ENCODE results near the gene KNG1. TPM values are rescaled to one million over a fixed set of nuclear protein-coding genes. Genes with fewer than 3 reads are reported as not detected.
"Not testable (repeated sequence)": the region's sequence is repeated elsewhere in the genome, so short reads cannot be mapped to it uniquely, and the experiment has no call there.

KNG1 gene
- total and polyA plus RNA-seq, 4 experiments from 2014 or later, result not detected

GRCh38 chr3:186693843-186694242, 23.3 kb upstream of the KNG1 start:
- Histone ChIP-seq H3K9me3 (ENCODE audit: control insufficient read depth in 1 of 2, low read length in 2 of 2) (no peaks in the 10 kb centered on the region), H3K27me3 (ENCODE audit: insufficient read depth, low read length) (no peaks in the 10 kb centered on the region), H3K4me3 (ENCODE audit: low read length in 2 of 2) (no peak overlapping the region), H3K36me3 (ENCODE audit: insufficient read depth, low read length) (no peaks in the 10 kb centered on the region), H3K27ac (ENCODE audit: low read depth, low read length) (no peak overlapping the region), H3K4me1 (ENCODE audit: insufficient read depth, low read length) (no peaks in the 10 kb centered on the region)
- CTCF ChIA-PET (ENCODE audit: partially characterized antibody), result interaction anchor here (1.1 kb wide), 1 partner anchor 12 kb away, joined by 3 read pairs; no protein-coding TSS in a partner anchor
- Mint-ChIP-seq H3K27ac (no peak overlapping the region), H3K4me3 (no peak overlapping the region), H3K36me3 (no peaks in the 10 kb centered on the region), H3K4me1 (peaks cover 0 to 3% (median 0%) of the 10 kb centered on the region in 4 donors), H3K27me3 (peaks cover 15 to 19% of the 10 kb centered on the region in 2 donors), H3K9me3 (peaks cover 0 to 2% (median 0%) of the 10 kb centered on the region in 8 donors)
- intact Hi-C loops (cut with micrococcal nuclease), result no loop called here
- no peak for DNase-seq
- POLR2A ChIA-PET (ENCODE audit: partially characterized antibody), result no interaction called here

GRCh38 chr3:186694288-186695032, 22.7 kb upstream of the KNG1 start:
- Histone ChIP-seq H3K4me1 (ENCODE audit: insufficient read depth, low read length) (no peaks in the 10 kb centered on the region), H3K4me3 (ENCODE audit: low read length in 2 of 2) (no peak overlapping the region), H3K27ac (ENCODE audit: low read depth, low read length) (no peak overlapping the region), H3K9me3 (ENCODE audit: control insufficient read depth in 1 of 2, low read length in 2 of 2) (no peaks in the 10 kb centered on the region), H3K36me3 (ENCODE audit: insufficient read depth, low read length) (no peaks in the 10 kb centered on the region), H3K27me3 (ENCODE audit: insufficient read depth, low read length) (no peaks in the 10 kb centered on the region)
- Mint-ChIP-seq H3K27me3 (peaks cover 14 to 19% of the 10 kb centered on the region in 2 donors), H3K9me3 (peaks cover 0 to 2% (median 0%) of the 10 kb centered on the region in 8 donors), H3K27ac (no peak overlapping the region), H3K36me3 (no peaks in the 10 kb centered on the region), H3K4me1 (peaks cover 0 to 3% (median 0%) of the 10 kb centered on the region in 4 donors), H3K4me3 (no peak overlapping the region)
- no peak for DNase-seq
- intact Hi-C loops (cut with micrococcal nuclease), result no loop called here
- CTCF ChIA-PET (ENCODE audit: partially characterized antibody), result interaction anchor here (1.1 kb wide), 1 partner anchor 12 kb away, joined by 3 read pairs; no protein-coding TSS in a partner anchor
- POLR2A ChIA-PET (ENCODE audit: partially characterized antibody), result no interaction called here

GRCh38 chr3:186696522-186696921, 20.6 kb upstream of the KNG1 start:
- Histone ChIP-seq H3K36me3 (ENCODE audit: insufficient read depth, low read length) (no peaks in the 10 kb centered on the region), H3K27ac (ENCODE audit: low read depth, low read length) (no peak overlapping the region), H3K4me1 (ENCODE audit: insufficient read depth, low read length) (no peaks in the 10 kb centered on the region), H3K4me3 (ENCODE audit: low read length in 2 of 2) (no peak overlapping the region), H3K9me3 (ENCODE audit: control insufficient read depth in 1 of 2, low read length in 2 of 2) (no peaks in the 10 kb centered on the region), H3K27me3 (ENCODE audit: insufficient read depth, low read length) (no peaks in the 10 kb centered on the region)
- no peaks in the 10 kb centered on the region for H3K36me3 Mint-ChIP-seq
- ChIA-PET CTCF (ENCODE audit: partially characterized antibody) (interaction anchor here (1.3 kb wide), 1 partner anchor 125 kb away, joined by 4 read pairs; no protein-coding TSS in a partner anchor), POLR2A (ENCODE audit: partially characterized antibody) (no interaction called here)
- H3K9me3 Mint-ChIP-seq, result peaks cover 0 to 2% (median 0%) of the 10 kb centered on the region in 8 donors
- H3K27me3 Mint-ChIP-seq, result peaks cover 9 to 13% of the 10 kb centered on the region in 2 donors
- peaks cover 0 to under 1% (median 0%) of the 10 kb centered on the region in 4 donors for H3K4me1 Mint-ChIP-seq
- H3K27ac Mint-ChIP-seq, result no peak overlapping the region
- H3K4me3 Mint-ChIP-seq, result no peak overlapping the region
- intact Hi-C loops (cut with micrococcal nuclease), result no loop called here
- DNase-seq, result no peak

DNA sequence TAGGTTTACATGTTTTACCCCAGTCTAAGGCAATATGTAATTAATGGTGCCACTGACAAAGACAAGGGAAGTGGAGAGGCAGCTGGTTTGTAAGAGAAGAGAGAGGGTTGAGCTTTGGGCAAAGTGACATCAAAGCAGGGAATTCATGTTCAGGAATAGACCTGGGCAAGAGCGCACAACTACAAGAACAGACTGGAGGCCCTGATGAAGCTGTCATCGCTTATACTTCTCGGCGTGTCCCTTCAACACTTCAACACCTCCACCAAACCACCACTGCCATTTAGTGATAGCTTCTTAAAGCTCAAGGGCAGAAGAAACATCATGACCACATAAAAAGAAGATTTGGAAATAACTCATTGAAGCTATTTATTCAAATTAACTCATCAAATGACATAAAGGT, 19.6 kb upstream of the KNG1 start:
- intact Hi-C loops (cut with micrococcal nuclease), result no loop called here
- Histone ChIP-seq H3K9me3 (ENCODE audit: control insufficient read depth in 1 of 2, low read length in 2 of 2) (no peaks in the 10 kb centered on the region), H3K36me3 (ENCODE audit: insufficient read depth, low read length) (no peaks in the 10 kb centered on the region), H3K4me1 (ENCODE audit: insufficient read depth, low read length) (no peaks in the 10 kb centered on the region), H3K27me3 (ENCODE audit: insufficient read depth, low read length) (no peaks in the 10 kb centered on the region), H3K27ac (ENCODE audit: low read depth, low read length) (no peak overlapping the region), H3K4me3 (ENCODE audit: low read length in 2 of 2) (no peak overlapping the region)
- Mint-ChIP-seq H3K4me1 (no peaks in the 10 kb centered on the region), H3K36me3 (no peaks in the 10 kb centered on the region), H3K27ac (no peak overlapping the region), H3K4me3 (no peak overlapping the region), H3K9me3 (peaks cover 0 to 2% (median 0%) of the 10 kb centered on the region in 8 donors), H3K27me3 (peaks cover 1 to 12% of the 10 kb centered on the region in 2 donors)
- ChIA-PET POLR2A (ENCODE audit: partially characterized antibody) (no interaction called here), CTCF (ENCODE audit: partially characterized antibody) (interaction anchor here (1.3 kb wide), 1 partner anchor 124 kb away, joined by 4 read pairs; no protein-coding TSS in a partner anchor)
- DNase-seq, result no peak

GRCh38 chr3:186700267-186700666, 16.9 kb upstream of the KNG1 start:
- H3K27me3 ChIP-seq (ENCODE audit: insufficient read depth, low read length), result no peaks in the 10 kb centered on the region
- H3K9me3 ChIP-seq (ENCODE audit: control insufficient read depth in 1 of 2, low read length in 2 of 2), result no peaks in the 10 kb centered on the region
- ChIA-PET POLR2A (ENCODE audit: partially characterized antibody) (no interaction called here), CTCF (ENCODE audit: partially characterized antibody) (no interaction called here)
- Mint-ChIP-seq H3K9me3 (no peaks in the 10 kb centered on the region), H3K4me1 (no peaks in the 10 kb centered on the region), H3K27ac (no peak overlapping the region), H3K27me3 (peaks cover 3 to 5% of the 10 kb centered on the region in 2 donors), H3K36me3 (no peaks in the 10 kb centered on the region), H3K4me3 (no peak overlapping the region)
- no peaks in the 10 kb centered on the region for H3K4me1 ChIP-seq (ENCODE audit: insufficient read depth, low read length)
- no peak for DNase-seq
- intact Hi-C loops (cut with micrococcal nuclease), result no loop called here
- H3K4me3 ChIP-seq (ENCODE audit: low read length in 2 of 2), result no peak overlapping the region
- no peak overlapping the region for H3K27ac ChIP-seq (ENCODE audit: low read depth, low read length)
- H3K36me3 ChIP-seq (ENCODE audit: insufficient read depth, low read length), result no peaks in the 10 kb centered on the region

- H3K27ac Mint-ChIP-seq; H3K4me1 ChIP-seq (ENCODE audit: insufficient read depth, low read length); H3K9me3 Mint-ChIP-seq; H3K4me1 Mint-ChIP-seq; H3K36me3 ChIP-seq (ENCODE audit: insufficient read depth, low read length); POLR2A ChIA-PET (ENCODE audit: partially characterized antibody); CTCF ChIA-PET (ENCODE audit: partially characterized antibody); H3K27ac ChIP-seq (ENCODE audit: low read depth, low read length); DNase-seq; intact Hi-C loops (cut with micrococcal nuclease); H3K9me3 ChIP-seq (ENCODE audit: control insufficient read depth in 1 of 2, low read length in 2 of 2); H3K4me3 Mint-ChIP-seq; H3K4me3 ChIP-seq (ENCODE audit: low read length in 2 of 2); H3K27me3 ChIP-seq (ENCODE audit: insufficient read depth, low read length); H3K36me3 Mint-ChIP-seq: not testable (repeated sequence)
- peaks cover 7 to 15% of the 10 kb centered on the region in 2 donors for H3K27me3 Mint-ChIP-seq
Observed at GRCh38 chr3:186702451-186702850, 14.7 kb upstream of the KNG1 start.

DNA sequence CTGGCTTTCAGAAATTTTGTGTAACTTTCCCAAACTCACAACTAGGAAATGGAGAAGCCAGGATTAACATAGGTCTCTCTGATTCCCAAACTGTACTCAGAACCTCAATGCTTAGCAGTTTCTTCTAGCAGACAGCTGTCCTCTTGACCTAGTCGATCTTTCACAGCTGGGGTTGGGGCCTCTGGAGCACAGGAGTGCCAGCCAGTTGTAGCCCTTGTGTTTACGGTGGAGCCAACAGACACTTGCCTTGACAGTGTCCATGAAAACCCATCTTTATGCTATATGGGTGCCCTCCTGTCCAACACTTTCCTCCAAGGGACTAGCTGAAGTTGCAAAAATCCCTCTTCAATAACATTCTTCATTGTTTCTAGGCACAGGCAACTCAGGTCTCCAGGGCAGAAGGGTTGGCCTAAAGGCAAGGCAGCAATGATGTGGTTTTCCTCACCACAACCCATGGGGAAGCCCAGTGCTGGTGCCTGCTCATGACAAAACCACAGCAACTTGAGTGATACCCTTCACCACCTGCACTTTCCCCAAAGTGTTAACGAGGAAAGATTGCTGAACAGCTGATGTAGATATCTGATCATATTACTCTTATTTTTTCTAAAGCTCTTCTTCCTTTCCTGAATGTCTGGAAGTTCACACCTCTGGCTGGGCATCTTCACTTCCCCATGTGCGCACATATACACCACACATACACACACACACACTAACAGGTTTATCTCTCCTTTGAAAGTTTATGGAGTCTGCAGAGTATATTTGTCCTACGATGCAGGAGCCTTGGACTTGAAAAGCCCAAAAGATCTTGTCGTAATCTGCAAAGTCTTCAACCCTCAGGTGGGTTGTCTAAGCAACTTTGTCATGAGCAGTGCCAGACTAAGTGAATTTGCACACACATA, 11.0 kb upstream of the KNG1 start:
- Histone ChIP-seq H3K4me1 (ENCODE audit: insufficient read depth, low read length) (peaks cover 8% of the 10 kb centered on the region), H3K4me3 (ENCODE audit: low read length in 2 of 2) (no peak overlapping the region), H3K9me3 (ENCODE audit: control insufficient read depth in 1 of 2, low read length in 2 of 2) (no peaks in the 10 kb centered on the region), H3K36me3 (ENCODE audit: insufficient read depth, low read length) (no peaks in the 10 kb centered on the region), H3K27me3 (ENCODE audit: insufficient read depth, low read length) (no peaks in the 10 kb centered on the region), H3K27ac (ENCODE audit: low read depth, low read length) (no peak overlapping the region)
- intact Hi-C loops (cut with micrococcal nuclease), result no loop called here
- H3K27ac Mint-ChIP-seq, result peak overlapping the region in 1 of 7 donors; percentile 23
- H3K9me3 Mint-ChIP-seq, result peaks cover 0 to 3% (median 0%) of the 10 kb centered on the region in 8 donors
- H3K36me3 Mint-ChIP-seq, result no peaks in the 10 kb centered on the region
- H3K4me1 Mint-ChIP-seq, result peaks cover 7 to 9% (median 9%) of the 10 kb centered on the region in 4 donors
- peaks cover 18 to 21% of the 10 kb centered on the region in 2 donors for H3K27me3 Mint-ChIP-seq
- DNase-seq, result peak; percentile 12 to 55 (median 20)
- POLR2A ChIA-PET (ENCODE audit: partially characterized antibody), result no interaction called here
- no peak overlapping the region for H3K4me3 Mint-ChIP-seq
- CTCF ChIA-PET (ENCODE audit: partially characterized antibody), result interaction anchor here (1.0 kb wide), 1 partner anchor 12 kb away, joined by 3 read pairs; no protein-coding TSS in a partner anchor

Measured in CD4-positive, alpha-beta memory T cell (primary cell).